Colon (tissue), 2 donors: Measurements from ENCODE around the gene ACTR3.

ENCODE experiments used
- FAIRE-seq: peaks from 2 replicates; lab custom pipeline; 2012; peaks lifted over from hg19 to GRCh38; lab: Jason Lieb, UNC
- donor health status: control.
- donor health status: control.

ACTR3 gene

DNA sequence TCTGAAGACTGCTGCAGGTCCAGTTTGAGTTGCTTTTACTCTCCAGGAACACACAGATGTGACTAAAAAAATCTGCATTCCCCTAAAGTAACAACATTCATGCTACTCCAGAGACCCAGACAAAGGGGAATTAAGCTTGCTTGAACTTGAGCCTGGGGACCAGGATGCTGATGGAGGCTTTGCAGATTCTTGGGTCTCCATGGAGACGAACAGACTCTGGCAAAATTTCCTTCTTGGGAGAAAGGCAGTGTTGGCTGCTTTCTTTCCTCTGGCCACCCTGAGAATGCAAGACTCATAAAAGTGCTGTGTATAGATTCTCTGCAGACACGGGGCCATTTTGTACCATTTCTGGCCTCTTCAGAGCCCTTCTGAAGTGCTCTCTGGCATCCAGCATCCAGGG is 112.0 kb downstream of the ACTR3 start:
- no peak for FAIRE-seq

DNA sequence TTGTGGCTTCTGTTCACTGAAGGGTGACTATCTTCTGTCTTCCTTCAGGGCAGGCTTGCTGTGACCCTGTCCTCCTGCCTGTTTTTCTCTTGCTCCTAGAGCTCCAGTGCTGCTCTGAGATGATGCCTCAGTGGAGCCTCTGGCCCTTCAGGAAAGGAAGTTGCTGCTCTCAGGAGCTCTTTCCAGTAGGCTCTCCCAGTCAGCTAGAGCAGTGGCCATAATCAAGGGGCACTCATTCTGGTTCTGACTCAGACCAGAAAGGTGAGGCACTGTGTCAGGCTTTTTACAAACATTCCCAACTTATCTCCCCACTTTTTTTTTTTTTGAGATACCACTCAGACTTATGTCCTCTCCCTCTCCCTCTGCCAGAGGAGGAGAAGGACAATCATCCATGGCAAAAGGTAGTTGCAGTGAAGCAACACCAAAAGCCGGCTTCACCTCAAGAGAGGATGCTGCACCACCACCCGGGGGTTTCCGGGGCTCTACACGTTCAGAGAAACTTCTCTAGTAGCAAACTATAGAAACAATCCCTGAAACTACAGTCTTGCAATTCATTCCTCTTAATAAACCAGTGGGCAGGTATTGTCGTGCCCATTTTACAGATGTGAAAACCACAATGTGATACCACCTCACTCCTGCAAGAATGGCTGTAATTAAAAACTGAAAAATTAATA is 115.4 kb downstream of the ACTR3 start:
- FAIRE-seq, result no peak

DNA sequence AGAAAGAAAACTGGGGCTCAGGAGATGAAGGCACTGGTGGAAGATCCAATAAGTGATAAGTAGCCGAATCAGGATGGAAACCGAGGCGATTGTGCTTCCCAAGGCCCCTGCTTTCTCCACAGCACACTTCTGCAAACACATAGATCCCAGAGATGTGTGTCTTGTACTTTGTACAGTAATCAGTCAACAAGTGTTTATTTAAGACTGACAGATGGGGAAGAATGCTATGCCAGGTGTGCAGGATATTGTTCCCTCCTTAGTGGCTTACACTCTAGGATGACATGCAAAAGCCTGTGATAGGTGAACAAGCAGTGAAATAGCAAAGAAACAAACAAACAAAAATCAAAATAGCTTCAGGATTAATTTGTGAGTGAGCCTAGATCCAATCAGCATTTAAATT is 116.6 kb downstream of the ACTR3 start:
- FAIRE-seq, result no peak

DNA sequence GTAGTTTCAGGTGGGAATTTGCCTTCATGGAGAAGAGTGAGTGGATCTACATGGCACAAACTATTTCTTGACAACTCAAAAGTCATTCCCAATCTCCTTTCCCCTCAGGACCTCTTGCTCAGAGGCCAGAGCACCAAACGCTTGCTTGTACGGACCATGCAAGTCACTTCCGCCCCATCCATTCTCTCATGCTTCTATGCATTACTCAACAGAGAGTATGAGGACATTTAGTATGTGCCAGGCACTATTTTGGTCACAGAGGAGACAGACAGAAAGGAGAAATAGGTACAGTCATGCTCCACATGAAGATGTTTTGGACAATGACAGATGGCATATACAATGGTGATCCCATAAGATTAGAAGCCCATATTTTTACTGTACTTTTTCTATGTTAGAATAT is 117.5 kb downstream of the ACTR3 start:
- no peak for FAIRE-seq

DNA sequence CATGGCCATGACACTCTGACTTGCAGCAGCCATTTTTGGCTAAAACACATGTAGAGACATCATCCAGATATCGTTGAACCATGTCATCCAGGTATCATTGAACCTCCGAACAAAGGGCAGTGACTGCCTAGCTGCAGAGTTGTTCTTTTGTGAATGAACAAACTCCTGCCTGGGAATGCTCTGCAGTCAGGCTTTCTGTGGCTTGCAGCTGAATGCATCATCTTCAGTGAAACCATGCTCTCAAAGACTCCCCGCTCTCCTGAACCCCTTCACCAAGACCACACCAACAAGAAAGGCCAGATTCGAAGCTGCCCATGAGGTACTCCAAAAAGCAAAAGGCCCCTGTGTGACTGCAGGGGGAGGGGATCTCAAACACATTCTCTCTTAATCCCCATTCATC is 118.8 kb downstream of the ACTR3 start:
- FAIRE-seq, result no peak

DNA sequence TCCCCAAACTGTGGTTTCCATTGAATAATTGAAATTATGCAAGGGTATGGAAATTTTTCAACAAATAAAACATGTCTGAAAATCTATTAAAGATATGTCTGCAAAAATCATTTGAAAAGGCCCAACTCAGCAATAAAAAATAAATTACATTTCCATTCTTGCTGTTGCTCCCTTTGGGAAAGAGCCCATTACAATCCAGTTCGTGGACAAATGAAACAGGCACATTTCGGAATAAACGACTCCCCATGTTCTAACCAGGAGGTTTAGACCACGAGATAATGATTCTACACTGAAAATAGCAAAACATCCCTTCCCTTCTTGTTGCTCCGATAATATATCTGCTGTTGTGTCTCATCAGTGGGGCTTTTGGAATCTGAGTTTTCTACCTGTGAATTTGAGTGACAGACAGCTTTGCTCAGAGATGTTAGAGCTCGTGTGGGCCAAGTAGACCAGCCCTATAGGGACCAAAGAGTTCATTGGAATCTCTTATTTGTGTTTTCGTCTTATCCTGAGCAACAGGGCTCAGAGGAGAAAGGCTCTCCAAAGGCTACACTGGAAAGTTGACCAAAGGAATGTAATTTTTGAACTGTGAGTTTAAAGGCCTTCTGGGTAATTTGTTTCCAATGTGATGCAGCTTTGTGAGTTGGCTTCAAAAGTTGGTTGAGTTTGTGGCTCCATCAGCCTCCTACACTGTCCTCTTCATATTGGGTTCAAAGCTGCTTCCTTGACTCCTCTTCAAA is 119.5 kb downstream of the ACTR3 start:
- no peak for FAIRE-seq

DNA sequence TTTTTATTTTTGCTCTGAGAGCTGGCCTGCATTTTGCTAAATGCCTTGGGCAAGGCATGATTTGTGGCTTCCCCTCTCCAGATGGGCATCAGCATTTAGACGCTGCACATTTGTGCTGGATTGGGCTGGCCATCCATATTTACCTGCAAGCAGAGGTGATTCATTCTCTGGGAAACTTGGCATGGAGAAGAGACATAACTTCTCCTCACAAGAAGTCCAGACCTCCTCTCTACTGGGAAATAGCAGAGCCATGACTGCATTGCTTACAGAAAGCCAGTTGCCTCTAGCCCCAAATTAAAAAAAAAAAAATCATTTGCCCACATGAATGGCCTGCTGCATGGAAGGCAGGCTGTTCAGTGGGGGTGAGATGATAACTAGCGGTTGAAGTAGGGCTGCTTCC is 120.1 kb downstream of the ACTR3 start:
- no peak for FAIRE-seq

DNA sequence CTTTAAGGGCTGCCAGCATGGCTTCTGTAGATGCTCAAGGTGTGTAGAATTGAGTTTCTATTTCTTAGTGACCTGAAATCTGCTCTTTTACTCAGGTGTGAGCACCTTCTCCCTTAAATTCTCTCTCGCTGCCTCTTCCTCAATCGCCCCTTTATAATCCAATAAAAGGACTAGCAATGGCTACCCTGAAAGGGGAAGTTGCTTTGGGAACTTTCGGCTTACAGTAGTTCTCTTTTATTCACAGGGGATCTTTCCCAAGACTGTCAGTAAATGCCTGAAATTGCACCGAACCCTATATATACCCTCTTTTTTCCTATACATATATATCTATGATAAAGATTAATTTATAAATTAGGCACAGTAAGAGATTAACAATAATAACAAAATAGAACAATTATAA is 121.8 kb downstream of the ACTR3 start:
- FAIRE-seq, result no peak
